CD4-positive, alpha-beta T cell (primary cell): Measurements from ENCODE around the gene STK32B. TPM values are rescaled to one million over a fixed set of nuclear protein-coding genes. Genes with fewer than 3 reads are reported as not detected.

Experiments
- ATAC-seq: fragments of 200-7000 bp; cut with Tn5 transposase; one replicate; pipeline ENCODE4 v1.10.0; 2022; ENCODE audit warnings: mild to moderate bottlenecking; ENCODE audit not compliant: poor library complexity
- CTCF ChIA-PET: fragments of 350-600 bp; sonication (Branson Sonifier 250); formaldehyde crosslinking; loops from one replicate; lab custom pipeline; 2021; ENCODE audit warnings: antibody characterized with exemption, inconsistent platforms; lab: Charles Lee
- POLR2A ChIA-PET: fragments of 350-600 bp; sonication (Branson Sonifier 250); formaldehyde crosslinking; loops from one replicate; lab custom pipeline; 2021; ENCODE audit warnings: antibody characterized with exemption, inconsistent platforms; lab: Charles Lee
- DNase-seq, 14 experiments: peaks; one replicate each; pipeline ENCODE4 v3.0.0-alpha.2; 2013 to 2020; ENCODE audit warnings: mixed read lengths in 2 of 14
- H3K27ac ChIP-seq, 2 donors: one replicate each; pipeline versions ENCODE4 v1.5.1 to v1.7.0; 2013; ENCODE audit warnings: low read length in 2 of 2, low read depth in 1 of 2, mild to moderate bottlenecking in 1 of 2
- H3K27me3 ChIP-seq, 2 experiments: 1 replicate in 1 of 2; 2 replicates in 1 of 2; pipeline versions ENCODE4 v1.6.1 to v1.7.0; 2013; ENCODE audit warnings: low read length in 2 of 2, control low read depth in 1 of 2, mild to moderate bottlenecking in 1 of 2, moderate library complexity in 1 of 2; ENCODE audit not compliant: insufficient read depth in 2 of 2, control insufficient read depth in 1 of 2
- H3K36me3 ChIP-seq: one replicate; pipeline ENCODE4 v1.6.1; 2013; ENCODE audit warnings: low read length, control low read depth; ENCODE audit not compliant: insufficient read depth
- H3K4me1 ChIP-seq: one replicate; pipeline ENCODE4 v1.6.1; 2013; ENCODE audit warnings: low read length, control low read depth; ENCODE audit not compliant: insufficient read depth
- H3K4me3 ChIP-seq: one replicate; pipeline ENCODE4 v1.5.1; 2013; ENCODE audit warnings: mild to moderate bottlenecking, low read length, moderate library complexity
- H3K9me3 ChIP-seq, 2 experiments: 1 replicate in 1 of 2; 2 replicates in 1 of 2; pipeline versions ENCODE4 v1.6.1 to v1.7.0; 2013; ENCODE audit warnings: low read length in 2 of 2, mild to moderate bottlenecking in 2 of 2, control low read depth in 1 of 2, moderate library complexity in 1 of 2; ENCODE audit not compliant: control insufficient read depth in 1 of 2, insufficient read depth in 1 of 2
- H3K27ac Mint-ChIP-seq: one replicate; pipeline ENCODE4 v1.8.0; 2020; ENCODE audit warnings: mixed read lengths
- H3K27me3 Mint-ChIP-seq: one replicate; pipeline ENCODE4 v1.8.0; 2021; ENCODE audit warnings: mixed read lengths
- H3K36me3 Mint-ChIP-seq: one replicate; pipeline ENCODE4 v1.8.0; 2021; ENCODE audit warnings: low read depth, mixed read lengths
- H3K4me1 Mint-ChIP-seq: one replicate; pipeline ENCODE4 v1.8.0; 2021; ENCODE audit warnings: low read depth, mixed read lengths
- H3K4me3 Mint-ChIP-seq: one replicate; pipeline ENCODE4 v1.8.0; 2020; ENCODE audit warnings: mild to moderate bottlenecking, mixed read lengths
- H3K9me3 Mint-ChIP-seq: one replicate; pipeline ENCODE4 v1.8.0; 2020; ENCODE audit warnings: mixed read lengths
- CTCF ChIP-seq: fragments of 200-600 bp; IDR thresholded peaks from one replicate; pipeline ENCODE4 v1.8.0; 2022; ENCODE audit warnings: antibody characterized with exemption, mild to moderate bottlenecking
- intact Hi-C, 2 experiments: fragments of 100-400 bp; cut with DNase I in 1 of 2; cut with micrococcal nuclease in 1 of 2; formaldehyde crosslinking; loops; one replicate each; pipeline versions ENCODE4 v1.15.1 to v1.9.0; 2023 to 2025; cut with DNase I, micrococcal nuclease
- total RNA-seq, 174 experiments: library from RNA in 2 of 174; stranded (reverse) in 2 of 174; gene quantifications; one replicate each; pipeline ENCODE4 v1.2.3 and lab custom pipeline; 2021 to 2026

Gene STK32B
- total RNA-seq, 2 experiments from 2014 or later: not detected

- TF ChIP-seq CTCF: no peak
- ATAC-seq: no peak
- Mint-ChIP-seq H3K9me3 (peaks cover 2% of the 10 kb centered on the region), H3K4me3 (no peak overlapping the region), H3K27ac (no peak overlapping the region), H3K4me1 (no peaks in the 10 kb centered on the region), H3K27me3 (no peaks in the 10 kb centered on the region), H3K36me3 (no peaks in the 10 kb centered on the region)
- no peak overlapping the region for H3K4me3 ChIP-seq
- H3K4me1 ChIP-seq: no peaks in the 10 kb centered on the region
- intact Hi-C loops: no loop called here
- ChIA-PET CTCF (no interaction called here), POLR2A (no interaction called here)
- H3K36me3 ChIP-seq: no peaks in the 10 kb centered on the region
- H3K9me3 ChIP-seq: no peaks in the 10 kb centered on the region
- DNase-seq: no peak
- no peaks in the 10 kb centered on the region for H3K27me3 ChIP-seq
- H3K27ac ChIP-seq: no peak overlapping the region
These were observed 45.0 kb downstream of the STK32B start for GRCh38 chr4:5096261-5096660.

GRCh38 chr4:5098176-5098575 lies 46.9 kb downstream of the STK32B start:
- POLR2A ChIA-PET: no interaction called here
- CTCF ChIA-PET: no interaction called here

GRCh38 chr4:5100336-5100735 lies 49.1 kb downstream of the STK32B start:
- H3K36me3 Mint-ChIP-seq: no peaks in the 10 kb centered on the region
- no peak for ATAC-seq
- ChIA-PET POLR2A (no interaction called here), CTCF (no interaction called here)
- H3K9me3 Mint-ChIP-seq: no peaks in the 10 kb centered on the region
- intact Hi-C loops: no loop called here
- DNase-seq: no peak
- H3K4me3 Mint-ChIP-seq: no peak overlapping the region
- H3K4me1 ChIP-seq: no peaks in the 10 kb centered on the region
- no peak overlapping the region for H3K4me3 ChIP-seq
- no peaks in the 10 kb centered on the region for H3K4me1 Mint-ChIP-seq
- no peaks in the 10 kb centered on the region for H3K27me3 ChIP-seq
- no peaks in the 10 kb centered on the region for H3K36me3 ChIP-seq
- no peak overlapping the region for H3K27ac Mint-ChIP-seq
- H3K27ac ChIP-seq: no peak overlapping the region
- TF ChIP-seq CTCF: no peak
- no peaks in the 10 kb centered on the region for H3K27me3 Mint-ChIP-seq
- no peaks in the 10 kb centered on the region for H3K9me3 ChIP-seq

More at GRCh38 chr4:5098176-5098575, 46.9 kb downstream of the STK32B start:
- no peaks in the 10 kb centered on the region for H3K4me1 Mint-ChIP-seq
- ATAC-seq (no peak), DNase-seq (no peak)
- no peak for TF ChIP-seq CTCF
- no peaks in the 10 kb centered on the region for H3K36me3 ChIP-seq
- H3K27me3 Mint-ChIP-seq: no peaks in the 10 kb centered on the region
- H3K27ac ChIP-seq: no peak overlapping the region
- H3K4me1 ChIP-seq: no peaks in the 10 kb centered on the region
- H3K27me3 ChIP-seq: no peaks in the 10 kb centered on the region
- no peak overlapping the region for H3K27ac Mint-ChIP-seq
- H3K4me3 Mint-ChIP-seq: no peak overlapping the region
- H3K4me3 ChIP-seq: no peak overlapping the region
- no peaks in the 10 kb centered on the region for H3K9me3 Mint-ChIP-seq
- no peaks in the 10 kb centered on the region for H3K9me3 ChIP-seq
- H3K36me3 Mint-ChIP-seq: no peaks in the 10 kb centered on the region
- intact Hi-C loops: no loop called here
